GM10266 (cell line): ENCODE results near the gene FCSK.

Source experiments
- DNase-seq: peaks from one replicate; pipeline ENCODE4 v3.0.0; 2012; ENCODE audit errors: extremely low spot score
- TF ChIP-seq, protein P1 (sequence below): IDR thresholded peaks from 2 replicates; pipeline ENCODE4 v1.5.1; 2012; ENCODE audit warnings: mild to moderate bottlenecking, low read depth; ENCODE audit not compliant: control insufficient read depth, insufficient read depth; ENCODE audit errors: missing control alignments

FCSK gene

DNA sequence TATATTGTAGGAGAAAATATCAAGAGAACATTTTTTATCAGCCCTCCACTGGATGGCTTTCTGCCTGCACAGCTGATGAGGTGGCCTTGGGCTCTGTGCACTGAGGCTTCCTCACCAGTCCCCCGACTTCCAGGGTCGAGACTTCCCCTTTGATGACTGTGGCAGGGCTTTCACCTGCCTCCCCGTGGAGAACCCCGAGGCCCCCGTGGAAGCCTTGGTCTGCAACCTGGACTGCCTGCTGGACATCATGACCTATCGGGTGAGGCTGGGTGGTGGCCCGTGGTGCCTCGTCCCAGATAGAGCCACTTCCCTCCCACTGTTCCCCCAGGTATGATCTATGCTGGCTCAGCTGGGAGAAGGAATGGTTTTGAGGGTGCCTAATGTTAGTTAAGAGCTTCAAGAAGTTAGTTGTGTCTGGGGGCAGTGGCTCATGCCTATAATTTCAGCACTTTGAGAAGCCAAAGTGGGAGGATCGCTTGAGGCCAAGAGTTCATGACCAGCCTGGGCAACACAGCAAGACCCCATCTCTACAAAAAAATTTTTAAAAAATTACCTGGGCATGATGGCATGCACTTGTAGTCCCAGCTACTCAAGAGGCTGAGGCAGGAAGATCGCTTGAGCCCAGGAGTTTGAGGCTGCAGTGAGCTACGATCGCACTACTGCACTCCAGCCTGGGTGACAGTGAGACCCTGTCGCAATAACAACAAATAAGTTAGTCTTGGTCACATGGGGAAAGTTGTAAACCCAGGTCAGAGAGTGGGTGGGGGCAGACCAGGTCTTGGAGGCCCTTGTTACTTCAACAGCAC, 11.8 kb downstream of the FCSK start:
- DNase-seq: no peak

DNA sequence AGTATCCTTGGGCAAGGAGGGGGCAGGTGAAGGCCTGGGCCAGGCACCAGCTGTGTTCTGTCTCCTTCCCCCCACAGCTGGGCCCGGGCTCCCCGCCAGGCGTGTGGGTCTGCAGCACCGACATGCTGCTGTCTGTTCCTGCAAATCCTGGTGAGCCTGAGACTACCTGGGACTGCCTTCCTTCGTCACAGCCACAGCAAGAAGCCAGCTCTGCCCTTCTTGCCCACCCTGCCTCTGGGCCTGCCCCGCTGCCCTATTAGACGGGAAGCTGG, 12.3 kb downstream of the FCSK start:
- TF ChIP-seq, protein P1, sequence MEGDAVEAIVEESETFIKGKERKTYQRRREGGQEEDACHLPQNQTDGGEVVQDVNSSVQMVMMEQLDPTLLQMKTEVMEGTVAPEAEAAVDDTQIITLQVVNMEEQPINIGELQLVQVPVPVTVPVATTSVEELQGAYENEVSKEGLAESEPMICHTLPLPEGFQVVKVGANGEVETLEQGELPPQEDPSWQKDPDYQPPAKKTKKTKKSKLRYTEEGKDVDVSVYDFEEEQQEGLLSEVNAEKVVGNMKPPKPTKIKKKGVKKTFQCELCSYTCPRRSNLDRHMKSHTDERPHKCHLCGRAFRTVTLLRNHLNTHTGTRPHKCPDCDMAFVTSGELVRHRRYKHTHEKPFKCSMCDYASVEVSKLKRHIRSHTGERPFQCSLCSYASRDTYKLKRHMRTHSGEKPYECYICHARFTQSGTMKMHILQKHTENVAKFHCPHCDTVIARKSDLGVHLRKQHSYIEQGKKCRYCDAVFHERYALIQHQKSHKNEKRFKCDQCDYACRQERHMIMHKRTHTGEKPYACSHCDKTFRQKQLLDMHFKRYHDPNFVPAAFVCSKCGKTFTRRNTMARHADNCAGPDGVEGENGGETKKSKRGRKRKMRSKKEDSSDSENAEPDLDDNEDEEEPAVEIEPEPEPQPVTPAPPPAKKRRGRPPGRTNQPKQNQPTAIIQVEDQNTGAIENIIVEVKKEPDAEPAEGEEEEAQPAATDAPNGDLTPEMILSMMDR: no peak
- no peak for DNase-seq

More for the DNA sequence above, 11.8 kb downstream of the FCSK start:
- TF ChIP-seq, protein P1: no peak

DNA sequence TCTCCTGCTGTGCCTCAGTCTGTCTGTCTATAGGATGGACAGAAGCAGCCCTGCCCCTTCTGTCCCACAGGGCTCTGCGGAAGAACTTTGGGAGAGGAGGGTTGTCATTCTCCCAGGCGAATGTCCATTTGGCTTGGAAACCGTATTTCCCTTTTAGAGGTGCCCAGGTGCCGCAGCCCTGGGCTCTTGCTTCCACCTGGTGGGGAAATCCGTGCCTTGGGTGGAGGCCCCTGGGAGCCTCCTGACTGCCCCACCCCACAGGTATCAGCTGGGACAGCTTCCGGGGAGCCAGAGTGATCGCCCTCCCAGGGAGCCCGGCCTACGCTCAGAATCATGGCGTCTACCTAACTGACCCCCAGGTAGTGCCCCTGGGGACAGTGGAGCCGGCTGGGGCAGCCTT, 12.7 kb downstream of the FCSK start:
- TF ChIP-seq, protein P1: peak; percentile 23
- no peak for DNase-seq

DNA sequence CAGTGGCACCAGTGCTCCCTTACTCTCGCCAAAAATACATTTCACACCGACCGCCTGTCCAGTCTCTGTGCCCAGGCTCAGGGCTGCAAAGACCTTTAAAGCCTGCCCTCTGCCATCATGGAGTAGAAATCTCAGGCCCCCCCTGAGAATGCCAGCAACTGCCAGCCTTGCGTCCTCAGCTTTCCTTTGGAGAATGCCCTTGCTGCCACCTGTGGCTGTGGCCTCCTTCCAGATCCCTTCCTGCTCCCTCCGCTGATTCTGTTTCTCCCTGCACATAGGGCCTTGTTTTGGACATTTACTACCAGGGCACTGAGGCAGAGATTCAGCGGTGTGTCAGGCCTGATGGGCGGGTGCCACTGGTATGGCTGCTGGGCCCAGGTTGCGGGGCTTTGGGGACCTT, 13.2 kb downstream of the FCSK start:
- TF ChIP-seq, protein P1: no peak

DNA sequence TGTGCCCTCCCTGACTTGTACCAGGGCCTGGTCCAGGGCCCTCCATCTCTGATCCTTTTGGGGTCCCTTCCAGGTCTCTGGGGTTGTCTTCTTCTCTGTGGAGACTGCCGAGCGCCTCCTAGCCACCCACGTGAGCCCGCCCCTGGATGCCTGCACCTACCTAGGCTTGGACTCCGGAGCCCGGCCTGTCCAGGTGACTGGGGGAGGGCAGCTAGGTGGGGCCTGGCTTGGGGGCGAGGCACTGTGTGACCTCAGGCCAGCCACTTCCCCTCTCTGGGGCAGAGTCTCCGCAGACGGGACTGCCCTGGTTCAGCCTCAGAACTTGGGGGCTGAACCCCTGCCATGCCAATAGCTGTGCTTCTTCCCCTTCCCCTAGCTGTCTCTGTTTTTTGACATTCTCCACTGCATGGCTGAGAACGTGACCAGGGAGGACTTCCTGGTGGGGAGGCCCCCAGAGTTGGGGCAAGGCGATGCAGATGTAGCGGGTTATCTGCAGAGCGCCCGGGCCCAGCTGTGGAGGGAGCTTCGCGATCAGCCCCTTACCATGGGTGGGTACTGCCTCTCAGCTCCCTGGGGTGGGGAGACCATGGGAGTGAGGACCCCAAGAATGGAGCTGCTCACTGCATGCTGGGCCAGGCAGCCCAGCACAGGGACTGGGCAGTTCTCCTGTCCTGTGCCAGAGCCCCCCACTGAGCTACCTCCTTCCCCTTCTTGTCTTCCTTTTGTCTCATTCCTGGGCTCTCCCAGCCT, 14.6 kb downstream of the FCSK start:
- TF ChIP-seq, protein P1: no peak
- no peak for DNase-seq

More for the DNA sequence above, 13.2 kb downstream of the FCSK start:
- no peak for DNase-seq

DNA sequence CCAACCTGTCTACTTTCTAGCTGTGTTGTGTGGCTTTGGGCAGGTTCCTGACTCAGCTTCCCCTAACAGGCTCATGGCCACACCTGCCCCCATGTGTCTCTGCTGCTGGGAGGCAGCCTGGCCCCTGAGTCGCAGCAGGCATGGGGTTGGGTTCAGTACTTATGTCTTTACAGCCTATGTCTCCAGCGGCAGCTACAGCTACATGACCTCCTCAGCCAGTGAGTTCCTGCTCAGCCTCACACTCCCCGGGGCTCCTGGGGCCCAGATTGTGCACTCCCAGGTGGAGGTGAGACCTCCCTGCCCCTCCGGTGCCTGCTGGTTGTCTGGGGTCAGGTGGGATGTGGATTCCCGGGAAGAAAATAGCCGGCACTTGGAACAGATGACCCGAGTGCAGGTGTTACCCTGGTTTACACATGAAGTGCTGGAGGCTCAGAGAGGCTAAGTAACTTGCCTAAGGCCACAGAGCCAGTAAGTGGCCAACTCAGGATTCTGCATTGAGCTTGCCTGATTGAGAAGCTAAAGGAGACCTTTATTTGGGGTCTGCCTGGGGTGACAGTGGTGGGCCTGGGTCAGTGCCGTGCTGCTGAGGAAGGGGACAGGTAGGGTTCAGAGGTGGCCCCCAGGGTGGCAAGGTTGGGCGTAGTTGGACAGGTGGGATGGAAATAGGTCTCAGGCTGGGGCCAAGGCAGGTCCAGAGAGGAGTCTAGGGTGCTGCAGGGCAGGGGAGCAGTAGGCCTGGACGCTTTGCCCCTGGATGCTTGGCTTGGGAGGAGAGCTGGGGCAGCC, 15.9 kb downstream of the FCSK start:
- TF ChIP-seq, protein P1: no peak
- no peak for DNase-seq
